Peyer's patch (tissue), 4 donors: ENCODE measurements around the gene TRMT11. TPM values are rescaled to one million over a fixed set of nuclear protein-coding genes. Genes with fewer than 3 reads are reported as not detected.
A peak's percentile ranks its signal among the peaks of the same experiment; 100 is the strongest.

Source experiments
- DNase-seq, 3 donors: peaks; one replicate each; pipeline ENCODE4 v3.0.0-alpha.2; 2017 to 2019
- H3K27ac ChIP-seq, 4 donors: fragments of 200-600 bp; sonication (generic); one replicate each; pipeline ENCODE4 v1.5.1; 2016 to 2019
- H3K27me3 ChIP-seq, 2 donors: fragments of 200-600 bp; sonication (generic); one replicate each; pipeline ENCODE4 v1.5.1; 2019
- H3K36me3 ChIP-seq, 3 donors: fragments of 200-600 bp; sonication (generic); one replicate each; pipeline ENCODE4 v1.5.1; 2016 to 2019
- H3K4me1 ChIP-seq, 4 donors: fragments of 200-600 bp; sonication (generic); one replicate each; pipeline ENCODE4 v1.5.1; 2016 to 2019
- H3K4me3 ChIP-seq, 4 donors: fragments of 200-600 bp; sonication (generic); 1 replicate in 3 of 4; 2 replicates in 1 of 4; pipeline ENCODE4 v1.5.1; 2016 to 2019; ENCODE audit warnings: mild to moderate bottlenecking in 1 of 4
- H3K9me3 ChIP-seq, 4 donors: fragments of 200-600 bp; sonication (generic); one replicate each; pipeline ENCODE4 v1.5.1; 2016 to 2019; ENCODE audit warnings: mild to moderate bottlenecking in 1 of 4
- POLR2A ChIP-seq, 2 donors: fragments of 450-650 bp; IDR thresholded peaks; one replicate each; pipeline ENCODE4 v1.5.1; 2017; ENCODE audit warnings: antibody characterized with exemption in 2 of 2, mild to moderate bottlenecking in 2 of 2, moderate library complexity in 2 of 2
- total RNA-seq, 4 donors: library from RNA; depleted of rRNA; stranded (reverse); fragments of >200 nt; gene quantifications; one replicate each; pipeline ENCODE4 v1.1.0, GENCODE V29; 2016
- TF ChIP-seq, protein P1 (sequence below), 6 experiments: fragments of 450-650 bp in 4 of 6; fragments of 200-600 bp in 2 of 6; sonication (generic) in 1 of 6; IDR thresholded peaks; one replicate each; pipeline ENCODE4 v1.5.1; 2017 to 2019; ENCODE audit warnings: antibody characterized with exemption in 6 of 6, mild to moderate bottlenecking in 3 of 6, moderate library complexity in 1 of 6

Gene TRMT11
- total RNA-seq, 4 donors from 2014 or later, result 36.6 to 60.2 (median 51.2) TPM

DNA sequence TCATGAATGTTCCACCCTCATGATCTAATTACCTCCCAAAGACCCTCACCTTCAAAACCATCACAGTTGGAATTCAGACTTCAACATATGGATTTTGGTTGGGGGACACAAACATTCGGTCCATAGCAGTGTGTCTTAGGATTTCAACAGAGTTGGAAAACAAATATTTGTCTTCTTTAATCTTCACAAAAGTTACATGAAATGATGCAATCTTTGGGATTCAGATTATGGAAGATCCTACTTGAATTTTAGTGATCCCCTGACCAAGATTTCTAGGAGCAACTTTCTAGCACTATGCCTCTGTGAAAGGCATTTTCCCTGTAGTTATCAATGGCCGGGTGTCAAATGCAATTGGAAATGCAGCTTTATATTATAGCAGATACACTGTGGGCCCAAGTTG lies 86.5 kb downstream of the TRMT11 start:
- H3K4me3 ChIP-seq, result no peak overlapping the region
- H3K27me3 ChIP-seq, result no peaks in the 10 kb centered on the region
- no peaks in the 10 kb centered on the region for H3K9me3 ChIP-seq
- H3K27ac ChIP-seq, result no peak overlapping the region
- no peak for DNase-seq
- no peaks in the 10 kb centered on the region for H3K4me1 ChIP-seq
- no peaks in the 10 kb centered on the region for H3K36me3 ChIP-seq
- TF ChIP-seq, protein P1, sequence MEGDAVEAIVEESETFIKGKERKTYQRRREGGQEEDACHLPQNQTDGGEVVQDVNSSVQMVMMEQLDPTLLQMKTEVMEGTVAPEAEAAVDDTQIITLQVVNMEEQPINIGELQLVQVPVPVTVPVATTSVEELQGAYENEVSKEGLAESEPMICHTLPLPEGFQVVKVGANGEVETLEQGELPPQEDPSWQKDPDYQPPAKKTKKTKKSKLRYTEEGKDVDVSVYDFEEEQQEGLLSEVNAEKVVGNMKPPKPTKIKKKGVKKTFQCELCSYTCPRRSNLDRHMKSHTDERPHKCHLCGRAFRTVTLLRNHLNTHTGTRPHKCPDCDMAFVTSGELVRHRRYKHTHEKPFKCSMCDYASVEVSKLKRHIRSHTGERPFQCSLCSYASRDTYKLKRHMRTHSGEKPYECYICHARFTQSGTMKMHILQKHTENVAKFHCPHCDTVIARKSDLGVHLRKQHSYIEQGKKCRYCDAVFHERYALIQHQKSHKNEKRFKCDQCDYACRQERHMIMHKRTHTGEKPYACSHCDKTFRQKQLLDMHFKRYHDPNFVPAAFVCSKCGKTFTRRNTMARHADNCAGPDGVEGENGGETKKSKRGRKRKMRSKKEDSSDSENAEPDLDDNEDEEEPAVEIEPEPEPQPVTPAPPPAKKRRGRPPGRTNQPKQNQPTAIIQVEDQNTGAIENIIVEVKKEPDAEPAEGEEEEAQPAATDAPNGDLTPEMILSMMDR (IDR thresholded peaks at IDR 0.05), result no peak
- TF ChIP-seq POLR2A (IDR thresholded peaks at IDR 0.05), result no peak

DNA sequence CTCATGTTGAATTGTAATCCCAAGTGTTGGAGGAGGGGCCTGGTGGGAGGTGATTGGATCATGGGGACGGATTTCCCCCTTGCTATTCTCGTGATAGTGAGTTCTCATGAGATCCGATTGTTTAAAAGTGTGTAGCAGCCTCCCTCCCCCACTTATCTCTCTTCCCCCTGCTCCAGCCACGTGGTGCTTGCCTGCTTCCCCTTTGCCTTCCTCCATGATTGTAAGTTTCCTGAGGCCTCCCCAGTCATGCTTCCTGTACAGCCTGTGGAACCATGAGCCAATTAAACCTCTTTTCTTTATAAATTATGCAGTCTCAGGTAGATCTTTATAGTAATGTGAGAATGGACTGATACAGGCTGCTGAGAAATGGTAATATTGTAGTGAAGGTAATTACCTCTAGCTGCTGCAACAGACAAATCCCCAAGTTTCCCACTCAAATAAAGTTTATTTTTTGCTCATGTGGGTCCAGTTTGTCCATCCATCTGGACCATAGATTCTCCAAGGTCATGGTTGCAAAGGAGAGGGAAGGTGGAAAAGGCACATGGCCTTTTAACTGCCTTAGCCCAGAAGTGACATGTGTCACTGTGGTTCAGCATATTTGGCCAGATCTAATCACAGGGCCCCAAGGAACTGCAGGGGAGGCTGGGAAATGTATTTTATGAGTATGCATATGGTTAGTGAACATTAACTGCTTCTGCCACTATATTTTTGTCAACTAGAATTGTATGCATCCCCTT lies 89.2 kb downstream of the TRMT11 start:
- TF ChIP-seq, protein P1 (IDR thresholded peaks at IDR 0.05), result no peak
- TF ChIP-seq POLR2A (IDR thresholded peaks at IDR 0.05), result no peak
- Histone ChIP-seq H3K4me3 (no peak overlapping the region), H3K27ac (no peak overlapping the region), H3K9me3 (no peaks in the 10 kb centered on the region), H3K4me1 (no peaks in the 10 kb centered on the region), H3K27me3 (no peaks in the 10 kb centered on the region), H3K36me3 (no peaks in the 10 kb centered on the region)
- no peak for DNase-seq

DNA sequence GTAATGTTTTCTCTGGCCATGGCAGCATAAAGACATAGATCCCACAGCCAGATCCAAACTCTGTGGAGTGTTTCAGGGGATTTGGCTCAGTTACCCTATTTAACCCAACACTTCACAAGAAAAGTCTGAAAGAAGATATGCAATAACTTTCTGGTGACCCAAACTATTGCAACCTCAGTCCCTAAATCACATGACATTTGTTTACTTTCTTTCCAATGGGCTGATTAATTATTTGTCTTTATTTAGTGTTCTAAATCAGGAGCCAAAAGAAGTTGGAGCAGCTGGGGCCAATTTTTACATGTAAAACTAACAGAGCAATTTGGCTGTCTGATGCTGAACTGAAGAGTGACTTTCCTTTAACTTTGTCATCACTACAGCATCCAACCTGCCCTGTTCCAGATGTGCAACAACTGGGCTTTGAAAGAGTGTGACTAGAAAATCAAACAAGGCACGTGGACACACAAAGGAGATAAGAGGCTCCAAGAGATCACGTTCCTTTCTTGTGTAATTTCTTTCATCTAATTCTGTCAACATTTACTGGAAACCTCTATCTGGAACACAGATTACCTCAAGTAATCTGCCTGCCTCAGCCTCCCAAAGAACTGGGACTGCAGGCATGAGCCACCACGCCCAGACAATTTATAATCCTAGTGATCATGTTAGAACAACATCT lies 90.8 kb downstream of the TRMT11 start:
- TF ChIP-seq POLR2A (IDR thresholded peaks at IDR 0.05), result no peak
- TF ChIP-seq, protein P1 (IDR thresholded peaks at IDR 0.05), result no peak
- Histone ChIP-seq H3K4me3 (no peak overlapping the region), H3K36me3 (no peaks in the 10 kb centered on the region), H3K4me1 (no peaks in the 10 kb centered on the region), H3K9me3 (no peaks in the 10 kb centered on the region), H3K27me3 (no peaks in the 10 kb centered on the region), H3K27ac (no peak overlapping the region)
- no peak for DNase-seq

DNA sequence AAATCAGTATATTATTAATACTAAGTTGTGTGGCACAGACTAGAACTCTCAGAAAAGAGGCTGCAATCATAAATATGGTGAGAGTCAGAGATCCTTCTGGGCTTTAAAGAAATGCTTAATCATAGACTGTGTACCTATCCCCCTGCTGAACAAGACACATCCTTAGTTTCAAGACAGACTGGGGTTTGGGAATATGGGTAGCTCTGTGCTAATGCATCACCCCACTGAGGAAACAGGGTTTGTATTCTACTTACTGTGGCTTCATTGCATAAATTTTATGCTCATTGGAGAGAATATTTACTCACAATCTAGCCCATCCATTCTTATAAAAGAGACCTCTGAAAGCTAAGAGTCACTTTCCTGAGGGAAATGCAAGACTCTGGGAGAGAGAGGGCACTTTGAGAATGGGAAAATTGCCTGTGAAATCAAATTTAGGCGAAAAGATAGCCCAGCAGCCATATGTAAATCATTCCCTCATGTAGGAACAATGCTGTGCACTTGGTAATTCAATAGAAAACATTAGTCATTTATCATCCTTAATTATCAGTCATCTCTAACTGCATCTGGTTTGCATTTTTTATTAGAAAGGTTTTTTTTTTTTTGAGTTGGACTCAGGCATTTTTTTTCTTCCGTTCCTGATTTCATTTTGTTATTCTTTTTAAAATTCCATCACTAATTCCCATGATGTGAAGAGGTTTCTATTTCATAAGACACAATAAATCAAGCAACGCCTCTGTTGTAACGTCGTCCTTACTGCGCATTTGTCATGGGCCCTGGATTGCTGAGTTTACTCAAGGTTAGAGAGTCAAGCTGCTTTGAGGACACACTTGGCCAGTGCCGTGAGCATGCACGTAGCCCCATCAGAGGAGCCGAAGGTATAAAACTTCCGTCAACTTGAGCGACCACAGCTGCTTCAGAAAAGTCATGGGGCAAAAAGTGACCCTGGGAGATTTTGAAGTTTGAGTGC lies 91.8 kb downstream of the TRMT11 start:
- peak in 1 of 3 donors; percentile 57 for DNase-seq
- Histone ChIP-seq H3K27me3 (no peaks in the 10 kb centered on the region), H3K4me1 (no peaks in the 10 kb centered on the region), H3K27ac (no peak overlapping the region), H3K36me3 (no peaks in the 10 kb centered on the region), H3K9me3 (no peaks in the 10 kb centered on the region), H3K4me3 (no peak overlapping the region)
- no peak for TF ChIP-seq POLR2A (IDR thresholded peaks at IDR 0.05)
- TF ChIP-seq, protein P1 (IDR thresholded peaks at IDR 0.05), result no peak

DNA sequence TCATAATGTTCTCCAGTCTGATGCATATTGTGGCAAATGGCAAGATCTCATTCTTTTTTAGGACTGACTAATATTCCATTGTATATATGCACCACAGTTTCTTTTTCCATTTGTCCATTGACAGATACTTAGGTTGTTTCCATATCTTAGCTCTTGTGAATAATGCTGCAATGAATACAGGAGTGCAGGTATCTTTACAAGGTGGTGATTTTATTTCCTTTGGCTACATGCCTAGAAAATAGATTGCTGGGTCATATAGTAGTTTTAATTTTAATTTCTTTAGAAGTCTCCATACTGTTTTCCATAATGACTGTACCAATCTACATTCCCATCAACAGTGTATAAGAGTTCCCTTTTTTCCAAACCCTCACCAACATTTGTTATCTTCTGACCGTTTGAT lies 97.5 kb downstream of the TRMT11 start:
- DNase-seq, result no peak
- H3K4me3 ChIP-seq, result no peak overlapping the region
- TF ChIP-seq, protein P1 (IDR thresholded peaks at IDR 0.05), result no peak
- TF ChIP-seq POLR2A (IDR thresholded peaks at IDR 0.05), result no peak
- no peaks in the 10 kb centered on the region for H3K36me3 ChIP-seq
- no peaks in the 10 kb centered on the region for H3K9me3 ChIP-seq
- no peaks in the 10 kb centered on the region for H3K4me1 ChIP-seq
- no peaks in the 10 kb centered on the region for H3K27me3 ChIP-seq
- no peak overlapping the region for H3K27ac ChIP-seq
